Measurements from ENCODE around the gene SLC6A4. TPM values are rescaled to one million over a fixed set of nuclear protein-coding genes. Genes with fewer than 3 reads are reported as not detected.

The SLC6A4 gene
- polyA plus RNA-seq, 1 of the 3 experiments (the other 2 are of a cell fraction) = 0.12 TPM

DNA sequence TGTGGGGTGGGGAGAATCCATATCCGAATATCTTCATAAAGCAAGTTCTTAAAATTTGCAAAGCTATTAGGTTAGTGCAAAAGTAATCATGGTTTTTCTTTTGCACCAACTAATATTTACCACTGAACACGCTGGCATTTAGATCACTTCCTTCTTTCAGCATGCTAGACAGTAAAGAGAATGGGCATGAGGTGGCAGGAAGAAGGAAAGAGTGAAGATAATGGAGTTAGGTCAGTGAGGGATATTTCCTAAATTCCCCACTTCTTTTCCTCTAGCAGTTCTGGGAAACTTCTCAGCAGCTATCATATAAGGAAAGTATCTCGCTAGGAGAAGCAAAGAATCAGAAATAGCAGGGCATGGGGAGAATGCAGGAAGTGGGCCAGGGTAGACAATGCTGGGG, 39.0 kb downstream of the SLC6A4 start:
- ChIA-PET POLR2A (no interaction called here), CTCF (no interaction called here)
- no peaks in the 10 kb centered on the region for H3K27me3 ChIP-seq (ENCODE audit: insufficient read depth)
- TF ChIP-seq YY1 (IDR thresholded peaks at IDR 0.05; ENCODE audit: low read depth) (no peak), RFX5 (IDR thresholded peaks at IDR 0.05; ENCODE audit: low read length) (no peak), SMC3 (IDR thresholded peaks at IDR 0.05; ENCODE audit: low read depth, low read length) (no peak), RXRA (IDR thresholded peaks at IDR 0.05; ENCODE audit: borderline replicate concordance, low read depth) (no peak), SIN3A (IDR thresholded peaks at IDR 0.05; ENCODE audit: borderline replicate concordance, low read depth, low read length) (no peak), TAF1 (IDR thresholded peaks at IDR 0.05; ENCODE audit: borderline replicate concordance, low read depth, low read length) (no peak), FOXJ3 (CRISPR knock-in tag; IDR thresholded peaks at IDR 0.05) (no peak), MEF2A (IDR thresholded peaks at IDR 0.05; ENCODE audit: borderline replicate concordance, low read depth) (no peak)
- TF ChIP-seq, protein P1, sequence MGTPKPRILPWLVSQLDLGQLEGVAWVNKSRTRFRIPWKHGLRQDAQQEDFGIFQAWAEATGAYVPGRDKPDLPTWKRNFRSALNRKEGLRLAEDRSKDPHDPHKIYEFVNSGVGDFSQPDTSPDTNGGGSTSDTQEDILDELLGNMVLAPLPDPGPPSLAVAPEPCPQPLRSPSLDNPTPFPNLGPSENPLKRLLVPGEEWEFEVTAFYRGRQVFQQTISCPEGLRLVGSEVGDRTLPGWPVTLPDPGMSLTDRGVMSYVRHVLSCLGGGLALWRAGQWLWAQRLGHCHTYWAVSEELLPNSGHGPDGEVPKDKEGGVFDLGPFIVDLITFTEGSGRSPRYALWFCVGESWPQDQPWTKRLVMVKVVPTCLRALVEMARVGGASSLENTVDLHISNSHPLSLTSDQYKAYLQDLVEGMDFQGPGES (IDR thresholded peaks at IDR 0.05; ENCODE audit: low read depth, low read length) = no peak
- TF ChIP-seq, protein P2, sequence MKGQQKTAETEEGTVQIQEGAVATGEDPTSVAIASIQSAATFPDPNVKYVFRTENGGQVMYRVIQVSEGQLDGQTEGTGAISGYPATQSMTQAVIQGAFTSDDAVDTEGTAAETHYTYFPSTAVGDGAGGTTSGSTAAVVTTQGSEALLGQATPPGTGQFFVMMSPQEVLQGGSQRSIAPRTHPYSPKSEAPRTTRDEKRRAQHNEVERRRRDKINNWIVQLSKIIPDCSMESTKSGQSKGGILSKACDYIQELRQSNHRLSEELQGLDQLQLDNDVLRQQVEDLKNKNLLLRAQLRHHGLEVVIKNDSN (IDR thresholded peaks at IDR 0.05; ENCODE audit: borderline replicate concordance, low read depth) = no peak
- TF ChIP-seq, protein P3, sequence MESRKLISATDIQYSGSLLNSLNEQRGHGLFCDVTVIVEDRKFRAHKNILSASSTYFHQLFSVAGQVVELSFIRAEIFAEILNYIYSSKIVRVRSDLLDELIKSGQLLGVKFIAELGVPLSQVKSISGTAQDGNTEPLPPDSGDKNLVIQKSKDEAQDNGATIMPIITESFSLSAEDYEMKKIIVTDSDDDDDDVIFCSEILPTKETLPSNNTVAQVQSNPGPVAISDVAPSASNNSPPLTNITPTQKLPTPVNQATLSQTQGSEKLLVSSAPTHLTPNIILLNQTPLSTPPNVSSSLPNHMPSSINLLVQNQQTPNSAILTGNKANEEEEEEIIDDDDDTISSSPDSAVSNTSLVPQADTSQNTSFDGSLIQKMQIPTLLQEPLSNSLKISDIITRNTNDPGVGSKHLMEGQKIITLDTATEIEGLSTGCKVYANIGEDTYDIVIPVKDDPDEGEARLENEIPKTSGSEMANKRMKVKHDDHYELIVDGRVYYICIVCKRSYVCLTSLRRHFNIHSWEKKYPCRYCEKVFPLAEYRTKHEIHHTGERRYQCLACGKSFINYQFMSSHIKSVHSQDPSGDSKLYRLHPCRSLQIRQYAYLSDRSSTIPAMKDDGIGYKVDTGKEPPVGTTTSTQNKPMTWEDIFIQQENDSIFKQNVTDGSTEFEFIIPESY (IDR thresholded peaks at IDR 0.05; ENCODE audit: borderline replicate concordance, low read depth) = no peak
- no peak overlapping the region for H3K4me2 ChIP-seq
- H3K4me3 ChIP-seq (ENCODE audit: low read depth in 2 of 2, low read length in 1 of 2) = no peak overlapping the region
- no peaks in the 10 kb centered on the region for H3K9me3 ChIP-seq
- WGBS (ENCODE audit: low lambda C conversion rate) = 89% methylated on average over 3 of the region's 3 CpGs
- H3K36me3 ChIP-seq (replicated peaks in 1 of 2; ENCODE audit: control insufficient read depth in 1 of 2, insufficient read depth in 2 of 2, low read length in 1 of 2) = peaks cover 0 to 3% of the 10 kb centered on the region in 2 experiments
- H3K9me2 ChIP-seq = no peaks in the 10 kb centered on the region
- H3K79me2 ChIP-seq (ENCODE audit: insufficient read depth) = no peaks in the 10 kb centered on the region
- H4K20me1 ChIP-seq (ENCODE audit: insufficient read depth) = no peaks in the 10 kb centered on the region
- peaks cover 0 to 4% of the 10 kb centered on the region in 2 experiments; a peak in 1 of 4 replicates for H3K4me1 ChIP-seq (ENCODE audit: control insufficient read depth in 1 of 2, insufficient read depth in 2 of 2, low read depth in 1 of 2, low read length in 1 of 2)
- H3K9ac ChIP-seq = no peak overlapping the region
- H2AFZ ChIP-seq (ENCODE audit: low read depth) = no peak overlapping the region
- H3F3A ChIP-seq (replicated peaks; ENCODE audit: insufficient read depth) = no peaks in the 10 kb centered on the region
- DNase-seq = no peak
- no peak overlapping the region for H3K27ac ChIP-seq (ENCODE audit: low read depth in 2 of 2, low read length in 1 of 2)

DNA sequence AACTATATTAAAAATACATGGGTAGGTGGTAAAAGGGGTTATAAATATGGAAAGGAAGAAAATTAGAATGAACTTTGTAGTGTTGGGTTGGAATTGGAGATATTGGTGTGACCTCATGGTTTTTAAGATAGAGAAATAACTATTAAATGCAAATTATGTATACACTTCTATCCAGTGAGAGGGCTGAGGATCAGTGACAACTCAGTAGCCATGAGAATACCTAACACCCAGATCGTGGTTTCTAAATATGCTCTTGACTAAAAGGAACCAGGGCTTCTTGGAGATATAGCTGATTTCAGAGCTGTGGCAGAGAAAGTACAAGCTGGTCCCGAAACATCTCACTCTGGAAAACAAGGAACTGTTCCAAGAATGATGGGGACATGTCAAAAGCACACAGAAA, 44.4 kb downstream of the SLC6A4 start:
- no peak overlapping the region for H3K27ac ChIP-seq (ENCODE audit: low read depth in 2 of 2, low read length in 1 of 2)
- H3K36me3 ChIP-seq (replicated peaks in 1 of 2; ENCODE audit: control insufficient read depth in 1 of 2, insufficient read depth in 2 of 2, low read length in 1 of 2) = peaks cover 7 to 19% of the 10 kb centered on the region in 2 experiments
- H3F3A ChIP-seq (replicated peaks; ENCODE audit: insufficient read depth) = peaks cover 10% of the 10 kb centered on the region
- CTCF ChIA-PET = interaction anchor here (0.8 to 1.3 kb wide), 3 partner anchors 45 to 146 kb away, joined by 3 to 4 read pairs (median 3); no protein-coding TSS in a partner anchor
- H3K9me2 ChIP-seq = no peaks in the 10 kb centered on the region
- H2AFZ ChIP-seq (ENCODE audit: low read depth) = no peak overlapping the region
- H3K27me3 ChIP-seq (ENCODE audit: insufficient read depth) = no peaks in the 10 kb centered on the region
- DNase-seq = no peak
- H3K79me2 ChIP-seq (ENCODE audit: insufficient read depth) = no peaks in the 10 kb centered on the region
- WGBS (ENCODE audit: low lambda C conversion rate) = 85% methylated on average over 2 of the region's 2 CpGs
- H4K20me1 ChIP-seq (ENCODE audit: insufficient read depth) = no peaks in the 10 kb centered on the region
- H3K4me3 ChIP-seq (ENCODE audit: low read depth in 2 of 2, low read length in 1 of 2) = no peak overlapping the region
- H3K9me3 ChIP-seq = no peaks in the 10 kb centered on the region
- no peak overlapping the region for H3K9ac ChIP-seq
- H3K4me2 ChIP-seq = no peak overlapping the region
- no peaks in the 10 kb centered on the region for H3K4me1 ChIP-seq (ENCODE audit: control insufficient read depth in 1 of 2, insufficient read depth in 2 of 2, low read depth in 1 of 2, low read length in 1 of 2)
- POLR2A ChIA-PET = no interaction called here
- TF ChIP-seq, protein P3 (IDR thresholded peaks at IDR 0.05; ENCODE audit: borderline replicate concordance, low read depth) = no peak
- TF ChIP-seq EP300 (IDR thresholded peaks at IDR 0.05; ENCODE audit: borderline replicate concordance in 1 of 2, low read depth in 1 of 2, low read length in 1 of 2) = no peak
- TF ChIP-seq YY1 (IDR thresholded peaks at IDR 0.05; ENCODE audit: low read depth) = no peak
- TF ChIP-seq TEAD4 (IDR thresholded peaks at IDR 0.05; ENCODE audit: borderline replicate concordance, insufficient read depth) = no peak
- no peak for TF ChIP-seq GABPA (IDR thresholded peaks at IDR 0.05; ENCODE audit: low read depth)
- TF ChIP-seq RFX5 (IDR thresholded peaks at IDR 0.05; ENCODE audit: low read length) = no peak
- TF ChIP-seq SIN3A (IDR thresholded peaks at IDR 0.05; ENCODE audit: borderline replicate concordance, low read depth, low read length) = no peak
- TF ChIP-seq, protein P4, sequence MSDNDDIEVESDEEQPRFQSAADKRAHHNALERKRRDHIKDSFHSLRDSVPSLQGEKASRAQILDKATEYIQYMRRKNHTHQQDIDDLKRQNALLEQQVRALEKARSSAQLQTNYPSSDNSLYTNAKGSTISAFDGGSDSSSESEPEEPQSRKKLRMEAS (IDR thresholded peaks at IDR 0.05; ENCODE audit: low read depth) = no peak
- no peak for TF ChIP-seq NRF1 (IDR thresholded peaks at IDR 0.05; ENCODE audit: low read depth, low read length)
- no peak for TF ChIP-seq NFIC (IDR thresholded peaks at IDR 0.05; ENCODE audit: borderline replicate concordance)
